H1 (cell line): Measurements from ENCODE around the gene GABBR1. TPM values are rescaled to one million over a fixed set of nuclear protein-coding genes. Genes with fewer than 3 reads are reported as not detected.

Source experiments
- CTCF ChIA-PET: fragments of 300-600 bp; sonication (Branson Sonifier 250); formaldehyde crosslinking; loops from one replicate; lab custom pipeline; 2021; ENCODE audit not compliant: partially characterized antibody; lab: Charles Lee
- POLR2A ChIA-PET: fragments of 300-600 bp; sonication (Branson Sonifier 250); formaldehyde crosslinking; loops from one replicate; lab custom pipeline; 2021; ENCODE audit warnings: inconsistent platforms; ENCODE audit not compliant: partially characterized antibody; lab: Charles Lee
- DNase-seq, 2 experiments: peaks; one replicate each; pipeline versions ENCODE4 v3.0.0 to v3.0.0-alpha.2; 2010 to 2022; ENCODE audit warnings: low spot score in 2 of 2, low read depth in 1 of 2, mixed read lengths in 1 of 2
- FAIRE-seq: peaks from 2 replicates; lab custom pipeline; 2011; peaks lifted over from hg19 to GRCh38; lab: Jason Lieb, UNC
- H2AFZ ChIP-seq: 2 replicates; pipeline ENCODE4 v1.8.1; 2012; ENCODE audit warnings: low read length, inconsistent platforms
- H2AK5ac ChIP-seq: 2 replicates; pipeline ENCODE4 v1.6.1; 2013; ENCODE audit warnings: low read depth, low read length
- H2BK120ac ChIP-seq: replicated peaks from 2 replicates; pipeline ENCODE3; 2013; ENCODE audit warnings: low read depth, low read length, inconsistent platforms
- H2BK12ac ChIP-seq: 2 replicates; pipeline ENCODE4 v1.6.1; 2013; ENCODE audit warnings: low read depth, low read length
- H2BK15ac ChIP-seq: 2 replicates; pipeline ENCODE4 v1.6.1; 2013; ENCODE audit warnings: low read length
- H2BK20ac ChIP-seq: 2 replicates; pipeline ENCODE4 v1.6.1; 2013; ENCODE audit warnings: low read length
- H2BK5ac ChIP-seq: 2 replicates; pipeline ENCODE4 v1.6.1; 2013; ENCODE audit warnings: low read depth, low read length
- H3K14ac ChIP-seq: 2 replicates; pipeline ENCODE4 v1.6.1; 2013; ENCODE audit warnings: inconsistent platforms; ENCODE audit not compliant: insufficient read length
- H3K18ac ChIP-seq: 2 replicates; pipeline ENCODE4 v1.6.1; 2013; ENCODE audit warnings: low read length; ENCODE audit errors: extremely low read depth
- H3K23ac ChIP-seq: 2 replicates; pipeline ENCODE4 v1.6.1; 2013; ENCODE audit warnings: inconsistent platforms; ENCODE audit not compliant: insufficient read length
- H3K23me2 ChIP-seq: 2 replicates; pipeline ENCODE4 v1.6.1; 2013; ENCODE audit warnings: low read depth, low read length
- H3K27ac ChIP-seq: 2 replicates; pipeline ENCODE4 v1.6.1; 2011; ENCODE audit warnings: low read depth, low read length, inconsistent platforms
- H3K27me3 ChIP-seq, 4 experiments: replicated peaks in 1 of 4; 1 replicate in 1 of 4; 2 replicates in 3 of 4; pipeline versions ENCODE4 v1.6.1 to v1.8.1; 2011 to 2013; ENCODE audit warnings: low read length in 3 of 4, mild to moderate bottlenecking in 3 of 4, inconsistent platforms in 2 of 4, mixed read lengths in 2 of 4, moderate library complexity in 1 of 4; ENCODE audit not compliant: control insufficient read depth in 3 of 4, insufficient read depth in 3 of 4; ENCODE audit errors: extremely low read depth in 1 of 4
- H3K36me3 ChIP-seq, 4 experiments: 2 replicates each; pipeline versions ENCODE4 v1.6.1 to v1.8.1; 2011 to 2013; ENCODE audit warnings: mild to moderate bottlenecking in 4 of 4, low read length in 3 of 4, moderate library complexity in 2 of 4, control low read depth in 1 of 4, inconsistent platforms in 1 of 4; ENCODE audit not compliant: insufficient read depth in 4 of 4, control insufficient read depth in 2 of 4
- H3K4ac ChIP-seq: replicated peaks from 2 replicates; pipeline ENCODE3; 2013; ENCODE audit warnings: low read length, low read depth, mixed read lengths, inconsistent platforms; ENCODE audit not compliant: insufficient read length
- H3K4me1 ChIP-seq, 4 experiments: replicated peaks in 1 of 4; 1 replicate in 1 of 4; 2 replicates in 3 of 4; pipeline versions ENCODE4 v1.6.1 to v1.8.1; 2011 to 2013; ENCODE audit warnings: low read length in 3 of 4, inconsistent platforms in 2 of 4, mixed read lengths in 1 of 4; ENCODE audit not compliant: insufficient read depth in 4 of 4, control insufficient read depth in 3 of 4
- H3K4me2 ChIP-seq, 2 experiments: 2 replicates each; pipeline versions ENCODE4 v1.6.1 to v1.8.1; 2011 to 2013; ENCODE audit warnings: low read depth in 2 of 2, low read length in 2 of 2, control low read depth in 1 of 2, inconsistent platforms in 1 of 2, mild to moderate bottlenecking in 1 of 2; ENCODE audit not compliant: insufficient read depth in 1 of 2
- H3K4me3 ChIP-seq, 4 experiments: fragments of 200-600, 300-600 bp in 1 of 4; sonication (generic), shearing (Covaris generic), sonication (Bioruptor Twin) in 1 of 4; 2 replicates each; pipeline versions ENCODE4 v1.5.1 to v1.8.1; 2011 to 2016; ENCODE audit warnings: low read length in 4 of 4, low read depth in 3 of 4, control low read depth in 2 of 4, inconsistent platforms in 2 of 4, mild to moderate bottlenecking in 2 of 4, mixed read lengths in 1 of 4, moderate library complexity in 1 of 4; ENCODE audit not compliant: insufficient read depth in 2 of 4; ENCODE audit errors: extremely low read depth in 1 of 4
- H3K56ac ChIP-seq: replicated peaks from 2 replicates; pipeline ENCODE3; 2013; ENCODE audit warnings: low read depth, mild to moderate bottlenecking, mixed read lengths, low read length, inconsistent platforms; ENCODE audit not compliant: insufficient read length
- H3K79me1 ChIP-seq: 2 replicates; pipeline ENCODE4 v1.6.1; 2013; ENCODE audit warnings: low read depth, low read length, control low read depth
- H3K79me2 ChIP-seq, 2 experiments: 2 replicates each; pipeline versions ENCODE4 v1.6.1 to v1.8.1; 2012 to 2013; ENCODE audit warnings: low read length in 2 of 2, mild to moderate bottlenecking in 2 of 2, inconsistent platforms in 1 of 2; ENCODE audit not compliant: insufficient read depth in 2 of 2, control insufficient read depth in 1 of 2
- H3K9ac ChIP-seq, 4 experiments: replicated peaks in 1 of 4; 1 replicate in 1 of 4; 2 replicates in 3 of 4; pipeline versions ENCODE4 v1.6.1 to v1.8.1; 2011 to 2013; ENCODE audit warnings: low read depth in 3 of 4, low read length in 3 of 4, control low read depth in 2 of 4, mild to moderate bottlenecking in 2 of 4, moderate library complexity in 2 of 4, inconsistent platforms in 1 of 4; ENCODE audit errors: extremely low read depth in 1 of 4
- H3K9me3 ChIP-seq, 2 experiments: 2 replicates each; pipeline versions ENCODE4 v1.6.1 to v1.8.1; 2012 to 2013; ENCODE audit warnings: mild to moderate bottlenecking in 2 of 2, moderate library complexity in 2 of 2, control low read depth in 1 of 2, inconsistent platforms in 1 of 2, low read depth in 1 of 2, low read length in 1 of 2, mixed read lengths in 1 of 2; ENCODE audit not compliant: insufficient read depth in 2 of 2
- H4K20me1 ChIP-seq, 2 experiments: replicated peaks in 1 of 2; 2 replicates each; pipeline versions ENCODE3 to v1.8.1; 2011 to 2013; ENCODE audit warnings: inconsistent platforms in 2 of 2, low read length in 2 of 2, mild to moderate bottlenecking in 1 of 2; ENCODE audit not compliant: insufficient read depth in 2 of 2, control insufficient read depth in 1 of 2
- H4K5ac ChIP-seq: 2 replicates; pipeline ENCODE4 v1.6.1; 2013; ENCODE audit warnings: low read length, low read depth, mixed read lengths, inconsistent platforms; ENCODE audit not compliant: insufficient read length
- H4K8ac ChIP-seq: 2 replicates; pipeline ENCODE4 v1.8.0; 2013; ENCODE audit warnings: mild to moderate bottlenecking, moderate library complexity, low read length, inconsistent platforms; ENCODE audit not compliant: insufficient read depth; ENCODE audit errors: extremely low read depth
- H4K91ac ChIP-seq: replicated peaks from 2 replicates; pipeline ENCODE3; 2013; ENCODE audit warnings: low read length, mixed read lengths, inconsistent platforms; ENCODE audit not compliant: insufficient read length
- BACH1 ChIP-seq: IDR thresholded peaks from 2 replicates; pipeline ENCODE4 v1.6.1; 2012; ENCODE audit warnings: low read length, improper control_type of control experiment
- RFX5 ChIP-seq: IDR thresholded peaks from 2 replicates; pipeline ENCODE4 v1.6.1; 2011; ENCODE audit warnings: low read depth, low read length, improper control_type of control experiment, borderline replicate concordance
- polyA plus RNA-seq, 7 experiments: library from polyadenylated mRNA; depleted of rRNA in 3 of 7; stranded (reverse) in 5 of 7; unstranded in 2 of 7; fragments of >200 nt in 5 of 7; fragments of 200-250 nt in 2 of 7; gene quantifications; 1 replicate in 5 of 7; 2 replicates in 1 of 7; 4 replicates in 1 of 7; pipeline versions ENCODE4 v1.2.1 to v1.2.3, GENCODE V29; 2011 to 2013; ENCODE audit warnings: missing spikeins in 2 of 7, mixed read lengths in 2 of 7
- total RNA-seq: library from RNA; stranded (reverse); fragmentation: NEBNext Ultra II Directional; extraction: Animal tissue kit (Norgen Biotek cat#: 25700); gene quantifications from 2 replicates; pipeline ENCODE4 v1.2.1, GENCODE V29; 2021

GABBR1 gene
- total and polyA plus RNA-seq, 2 of the 8 experiments (the other 6 are each of a cell fraction or from before 2014, with no cell fraction given) = 75.9 to 78.3 TPM

GRCh38 chr6:29564875-29565274 is 68.1 kb downstream of the GABBR1 start:
- H3K23ac ChIP-seq = no peak overlapping the region
- no peak overlapping the region for H3K4ac ChIP-seq
- H3K4me1 ChIP-seq = peaks cover 0 to under 1% (median 0%) of the 10 kb centered on the region in 4 experiments; a peak in 1 of 7 replicates
- no peak overlapping the region for H3K56ac ChIP-seq
- no peak overlapping the region for H3K4me3 ChIP-seq
- H3K36me3 ChIP-seq = no peaks in the 10 kb centered on the region
- no peak overlapping the region for H2BK5ac ChIP-seq
- no peak overlapping the region for H3K14ac ChIP-seq
- H3K27me3 ChIP-seq = no peaks in the 10 kb centered on the region
- ChIA-PET CTCF (interaction anchor here (1.3 kb wide), 1 partner anchor 24 kb away, joined by 4 read pairs; no protein-coding TSS in a partner anchor), POLR2A (no interaction called here)
- H2BK12ac ChIP-seq = no peak overlapping the region
- no peak overlapping the region for H2AK5ac ChIP-seq
- no peaks in the 10 kb centered on the region for H3K9me3 ChIP-seq
- no peak overlapping the region for H2BK20ac ChIP-seq
- no peaks in the 10 kb centered on the region for H4K20me1 ChIP-seq
- H3K79me1 ChIP-seq = no peaks in the 10 kb centered on the region
- H3K9ac ChIP-seq = no peak overlapping the region
- no peak overlapping the region for H4K8ac ChIP-seq
- TF ChIP-seq RFX5 (peak; percentile 85), BACH1 (no peak)
- no peak overlapping the region for H4K5ac ChIP-seq
- H3K23me2 ChIP-seq = no peaks in the 10 kb centered on the region
- H2BK120ac ChIP-seq = no peak overlapping the region
- H2AFZ ChIP-seq = no peak overlapping the region
- FAIRE-seq (no peak), DNase-seq (no peak)
- H4K91ac ChIP-seq = no peak overlapping the region
- no peak overlapping the region for H3K18ac ChIP-seq
- no peak overlapping the region for H3K4me2 ChIP-seq
- H2BK15ac ChIP-seq = no peak overlapping the region
- no peaks in the 10 kb centered on the region for H3K79me2 ChIP-seq
- no peak overlapping the region for H3K27ac ChIP-seq
